Ovary (tissue), 9 donors: ENCODE measurements around the gene PALD1. TPM values are rescaled to one million over a fixed set of nuclear protein-coding genes. Genes with fewer than 3 reads are reported as not detected.

Experiments
- DNase-seq, 5 donors: peaks; one replicate each; pipeline ENCODE4 v3.0.0-alpha.2; 2019 to 2020
- H3K27ac ChIP-seq, 2 donors: fragments of 200-600 bp; one replicate each; pipeline versions ENCODE4 v1.5.1 to v1.8.0; 2019 to 2022
- H3K27me3 ChIP-seq: fragments of 200-600 bp; one replicate; pipeline ENCODE4 v1.8.0; 2022
- H3K36me3 ChIP-seq: fragments of 200-600 bp; sonication (generic); one replicate; pipeline ENCODE4 v1.5.1; 2019
- H3K4me1 ChIP-seq: one replicate; pipeline ENCODE4 v1.8.1; 2013; ENCODE audit warnings: mild to moderate bottlenecking, moderate library complexity; ENCODE audit not compliant: insufficient read depth
- H3K4me3 ChIP-seq: fragments of 200-600 bp; sonication (generic); one replicate; pipeline ENCODE4 v1.5.1; 2017
- H3K9me3 ChIP-seq, 2 donors: fragments of 200-600 bp in 1 of 2; sonication (generic) in 1 of 2; one replicate each; pipeline versions ENCODE4 v1.5.1 to v1.8.1; 2013 to 2019; ENCODE audit warnings: mild to moderate bottlenecking in 1 of 2, moderate library complexity in 1 of 2
- CTCF ChIP-seq, 3 donors: fragments of 450-650 bp in 2 of 3; fragments of 200-600 bp in 1 of 3; IDR thresholded peaks; one replicate each; pipeline versions ENCODE4 v1.5.1 to v1.8.0; 2016 to 2022; ENCODE audit warnings: antibody characterized with exemption in 3 of 3, mild to moderate bottlenecking in 1 of 3
- EP300 ChIP-seq: sonication (generic); formaldehyde crosslinking; IDR thresholded peaks from one replicate; pipeline ENCODE4 v1.6.1; 2017; ENCODE audit warnings: antibody characterized with exemption
- POLR2A ChIP-seq: fragments of 450-650 bp; IDR thresholded peaks from one replicate; pipeline ENCODE4 v1.6.1; 2017; ENCODE audit warnings: antibody characterized with exemption, mild to moderate bottlenecking, moderate library complexity
- WGBS, 3 donors: extraction: QIAGEN DNeasy Blood & Tissue Kit in 1 of 3; methylation state at CpG; one replicate each; pipeline versions ENCODE4 v1.1.5 to v1.1.7; 2013 to 2017; 5-methylcytosine and 5-hydroxymethylcytosine counted together
- intact Hi-C, 4 donors: fragments of 100-400 bp; cut with DNase I; formaldehyde crosslinking; loops; one replicate each; pipeline versions ENCODE4 v1.11.0 to v1.15.1; 2022 to 2023
- polyA plus RNA-seq, 2 donors: library from polyadenylated mRNA; stranded (reverse); fragments of 200-250 nt in 1 of 2; fragments of 350-450 nt in 1 of 2; fragmentation: Illumina TruSeq in 1 of 2; extraction: RNeasy Lipid Tissue Mini Kit (QIAGEN cat#74804) in 1 of 2; gene quantifications; one replicate each; pipeline ENCODE4 v1.2.3, GENCODE V29; 2013 to 2014
- total RNA-seq, 7 donors: library from RNA; depleted of rRNA in 2 of 7; stranded (reverse); fragments of >200 nt in 2 of 7; fragmentation: NEBNext Ultra II Directional in 3 of 7; extraction: Animal tissue kit (Norgen Biotek cat#: 25700) in 3 of 7; gene quantifications; one replicate each; pipeline versions ENCODE4 v1.1.0 to v1.2.4, GENCODE V29; 2016 to 2023
- donor health status: DM: no; HTN: no; CAD: no; lungs with moderate emphysema.
- donor health status: DM: no; HTN: no; CAD: no.
- donor health status: Bipolar disorder and iron deficiency.
- donor health status: DM: yes; HTN: yes; CAD: no.
- donor health status: DM: no; HTN: no; CAD: no.
- donor health status: DM: yes; HTN: yes; CAD: no.

The PALD1 gene
- total and polyA plus RNA-seq, 9 donors, result 2.2 to 10.5 (median 6.8) TPM

DNA sequence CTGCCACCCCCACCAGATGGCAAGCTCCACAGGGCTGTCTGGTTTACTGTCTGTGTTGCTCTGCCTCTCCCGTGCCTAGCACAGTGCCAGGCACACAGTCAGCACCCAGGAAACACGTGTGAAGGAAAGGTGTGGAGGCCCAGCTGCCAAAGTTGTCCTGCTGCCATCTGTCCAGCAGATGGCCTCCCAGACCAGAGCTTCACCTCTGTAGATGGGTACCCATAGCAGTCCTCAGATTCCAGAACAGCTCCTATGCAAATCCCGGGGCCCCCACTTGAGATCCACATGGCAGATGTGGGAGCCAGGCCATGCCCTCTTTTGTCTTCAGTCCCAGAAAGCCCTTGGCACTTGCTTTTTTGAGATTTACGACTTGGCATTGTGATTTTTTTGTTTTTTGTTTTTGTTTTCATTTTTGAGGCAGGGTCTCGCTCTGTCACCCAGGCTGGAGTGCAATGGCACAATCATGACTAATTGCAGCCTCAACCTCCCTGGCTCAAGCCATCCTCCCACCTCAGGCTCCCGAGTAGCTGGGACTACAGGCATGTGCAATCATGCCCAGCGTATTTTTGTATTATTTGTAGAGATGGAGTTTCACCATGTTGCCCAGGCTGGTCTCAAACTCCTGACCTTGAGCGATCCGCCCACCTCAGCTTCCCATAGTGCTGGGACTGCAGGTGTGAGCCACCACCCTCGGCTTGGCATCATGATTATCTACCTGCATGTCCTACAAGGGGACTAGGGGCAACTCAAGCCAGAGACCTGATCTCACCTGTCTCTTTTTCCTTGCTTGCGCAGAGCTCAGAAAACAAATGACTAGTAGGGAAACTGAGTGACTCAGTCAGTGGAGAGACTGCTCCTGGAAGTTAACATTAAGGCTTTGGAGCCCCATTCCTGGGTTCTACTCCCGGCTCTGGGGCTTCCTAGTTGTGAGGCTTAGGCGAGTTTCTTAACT is 16.9 kb upstream of the PALD1 start:
- no peaks in the 10 kb centered on the region for H3K27me3 ChIP-seq
- WGBS, 3 donors, result 48 to 51% (median 51%) methylated on average over 13 of the region's 13 CpGs
- no peak for TF ChIP-seq POLR2A
- peak; percentile 71 to 78 (median 72) for TF ChIP-seq CTCF (IDR thresholded peaks at IDR 0.05)
- no peak for TF ChIP-seq EP300
- DNase-seq, result peak; percentile 48 to 73 (median 70)
- H3K36me3 ChIP-seq, result no peaks in the 10 kb centered on the region
- H3K4me3 ChIP-seq, result no peak overlapping the region
- intact Hi-C loops, result loop anchor here (5.0 to 10.0 kb wide), 4 partner anchors 76 to 296 kb away; no protein-coding TSS in a partner anchor
- H3K4me1 ChIP-seq, result peaks cover 7% of the 10 kb centered on the region
- H3K27ac ChIP-seq, result no peak overlapping the region
- H3K9me3 ChIP-seq, result no peaks in the 10 kb centered on the region

DNA sequence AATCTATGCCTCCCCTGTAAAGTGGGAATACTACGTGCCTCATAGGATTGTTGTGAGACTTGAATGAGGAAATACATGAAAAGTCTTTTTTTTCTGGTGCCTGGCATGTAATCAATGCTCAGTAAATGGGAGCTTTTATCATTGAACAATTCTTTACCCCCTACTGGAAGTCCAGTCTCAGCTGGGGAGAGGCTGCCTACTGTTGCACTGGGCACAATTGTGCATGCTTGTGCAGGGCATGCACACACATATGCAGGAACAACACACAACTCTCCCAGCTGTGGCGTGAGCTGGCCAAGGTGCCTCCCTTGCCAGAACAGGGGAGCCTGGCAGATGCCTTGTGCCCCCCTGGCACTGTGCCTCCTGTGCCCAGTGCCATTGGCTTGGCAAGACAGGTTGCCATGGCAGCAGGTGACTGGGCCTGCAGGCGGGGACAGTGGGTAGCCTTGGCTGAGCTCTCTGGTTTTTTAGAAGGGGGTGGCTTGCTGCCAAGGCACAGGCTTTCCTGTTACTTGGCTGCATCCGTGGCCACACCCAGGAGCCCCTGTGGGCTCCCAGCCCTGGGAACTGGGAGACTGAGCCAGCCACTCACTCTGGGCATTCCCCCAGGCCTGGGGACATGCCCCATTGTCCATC is 16.1 kb upstream of the PALD1 start:
- WGBS, 3 donors, result 41 to 52% (median 51%) methylated on average over 4 of the region's 4 CpGs

GRCh38 chr10:70465278-70465677 is 13.3 kb upstream of the PALD1 start:
- intact Hi-C loops, result loop anchor here in 2 of 4 donors (10.0 kb wide), 1 partner anchor 290 kb away; no protein-coding TSS in a partner anchor

More for the DNA sequence above, 16.1 kb upstream of the PALD1 start:
- Histone ChIP-seq H3K4me3 (no peak overlapping the region), H3K9me3 (no peaks in the 10 kb centered on the region), H3K36me3 (no peaks in the 10 kb centered on the region), H3K27ac (no peak overlapping the region), H3K4me1 (peaks cover 7% of the 10 kb centered on the region), H3K27me3 (no peaks in the 10 kb centered on the region)
- intact Hi-C loops, result loop anchor here (5.0 to 10.0 kb wide), 4 partner anchors 75 to 295 kb away; no protein-coding TSS in a partner anchor
- no peak for TF ChIP-seq EP300
- DNase-seq, result peak in 3 of 5 donors; percentile 59 to 69 (median 67)

DNA sequence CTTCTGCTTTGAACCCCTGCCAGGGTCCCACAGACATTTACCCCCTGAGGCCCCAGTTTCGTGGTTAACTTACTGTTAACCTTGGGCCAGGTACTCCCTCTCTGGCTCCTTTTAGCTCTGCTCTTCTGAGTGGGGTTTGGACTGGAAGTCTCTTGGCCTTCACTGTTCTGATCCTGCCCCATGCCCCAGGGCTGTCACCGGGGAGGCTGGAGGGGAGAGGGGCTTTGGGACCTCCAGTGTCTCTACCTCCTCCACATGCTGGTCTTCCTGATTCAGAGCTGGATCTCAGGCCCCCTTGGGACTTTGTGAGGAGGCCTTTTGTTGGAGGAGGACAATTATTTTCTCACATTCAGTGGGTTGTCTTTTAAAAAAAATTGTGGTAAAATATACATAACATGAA is 12.7 kb upstream of the PALD1 start:
- DNase-seq, result no peak
- H3K36me3 ChIP-seq, result no peaks in the 10 kb centered on the region
- WGBS, 3 donors, result 72 to 92% (median 80%) methylated on average over 2 of the region's 2 CpGs
- no peak for TF ChIP-seq CTCF (IDR thresholded peaks at IDR 0.05)
- TF ChIP-seq EP300, result no peak
- no peak for TF ChIP-seq POLR2A
- H3K27me3 ChIP-seq, result no peaks in the 10 kb centered on the region
- no peaks in the 10 kb centered on the region for H3K9me3 ChIP-seq
- no peak overlapping the region for H3K4me3 ChIP-seq
- intact Hi-C loops, result loop anchor here in 2 of 4 donors (10.0 kb wide), 1 partner anchor 289 kb away; no protein-coding TSS in a partner anchor
- H3K4me1 ChIP-seq, result peaks cover 2% of the 10 kb centered on the region
- H3K27ac ChIP-seq, result no peak overlapping the region

More at GRCh38 chr10:70465278-70465677, 13.3 kb upstream of the PALD1 start:
- H3K9me3 ChIP-seq, result no peaks in the 10 kb centered on the region
- TF ChIP-seq CTCF (IDR thresholded peaks at IDR 0.05) (no peak), POLR2A (no peak), EP300 (no peak)
- H3K36me3 ChIP-seq, result no peaks in the 10 kb centered on the region
- no peak overlapping the region for H3K27ac ChIP-seq
- peaks cover 2% of the 10 kb centered on the region for H3K4me1 ChIP-seq
- no peak for DNase-seq
- WGBS, 3 donors, result 94 to 97% (median 94%) methylated on average over 4 of the region's 4 CpGs
- no peaks in the 10 kb centered on the region for H3K27me3 ChIP-seq
- H3K4me3 ChIP-seq, result no peak overlapping the region
